ENCODE measurements around the gene BLVRA. TPM values are rescaled to one million over a fixed set of nuclear protein-coding genes. Genes with fewer than 3 reads are reported as not detected.

The BLVRA gene
- total and polyA plus RNA-seq, 2 donors (not counting 1 experiment from before 2014, with no cell fraction given), result 5.4 to 6.9 TPM

GRCh38 chr7:43785420-43785819 lies 26.9 kb downstream of the BLVRA start:
- no peak overlapping the region for H3K27ac ChIP-seq (ENCODE audit: low read length in 2 of 2)
- ATAC-seq (ENCODE audit: low read depth), result no peak

DNA sequence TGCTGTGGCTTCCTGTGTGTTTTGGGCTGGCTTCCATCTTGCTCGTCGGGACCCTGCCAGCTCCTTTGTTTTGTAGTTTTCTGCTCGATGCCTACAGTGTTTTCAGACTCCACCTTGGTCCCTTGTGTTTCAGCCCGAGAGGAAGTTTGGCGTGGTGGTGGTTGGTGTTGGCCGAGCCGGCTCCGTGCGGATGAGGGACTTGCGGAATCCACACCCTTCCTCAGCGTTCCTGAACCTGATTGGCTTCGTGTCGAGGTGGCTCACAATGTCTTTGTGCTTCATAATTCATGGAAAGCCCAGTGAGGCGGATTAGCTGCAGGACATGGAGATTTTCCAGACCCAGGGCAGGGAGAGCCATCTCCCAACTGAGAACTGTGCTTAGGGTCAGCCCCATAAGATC lies 29.3 kb downstream of the BLVRA start:
- no peak for DNase-seq
- H3K36me3 ChIP-seq (replicated peaks in 1 of 2; ENCODE audit: control extremely low read depth in 1 of 2, control insufficient read depth in 1 of 2, extremely low read depth in 1 of 2, insufficient read depth in 2 of 2, low read length in 1 of 2), result no peaks in the 10 kb centered on the region
- WGBS (ENCODE audit: insufficient coverage), result 95% methylated on average over 14 of the region's 14 CpGs
- ChIA-PET CTCF (interaction anchor here (2.1 kb wide), 1 partner anchor 51 kb away, joined by 4 read pairs; no protein-coding TSS in a partner anchor), POLR2A (no interaction called here)
- H3K4me2 ChIP-seq (replicated peaks; ENCODE audit: low read depth, low read length, poor library complexity, severe bottlenecking), result no peak overlapping the region
- Mint-ChIP-seq H3K27ac (no peak overlapping the region), H3K9me3 (ENCODE audit: insufficient read depth) (no peaks in the 10 kb centered on the region), H3K27me3 (no peaks in the 10 kb centered on the region), H3K4me3 (no peak overlapping the region), H3K4me1 (no peaks in the 10 kb centered on the region)
- no peaks in the 10 kb centered on the region for H3K4me1 ChIP-seq (ENCODE audit: control insufficient read depth in 2 of 2, insufficient read depth in 2 of 2, low read length in 2 of 2)
- H3K27me3 ChIP-seq (replicated peaks in 1 of 4; ENCODE audit: control extremely low read depth in 1 of 4, control insufficient read depth in 3 of 4, insufficient read depth in 4 of 4, low read length in 3 of 4), result no peaks in the 10 kb centered on the region
- no peak overlapping the region for H3K27ac ChIP-seq (ENCODE audit: low read length in 2 of 2)
- no peaks in the 10 kb centered on the region for H3K9me3 ChIP-seq (ENCODE audit: control extremely low read depth in 1 of 3, control insufficient read depth in 2 of 3, insufficient read depth in 1 of 3, low read length in 2 of 3)
- intact Hi-C loops (cut with micrococcal nuclease), result no loop called here
- no peak overlapping the region for H2AFZ ChIP-seq (ENCODE audit: insufficient read depth, low read depth, low read length, poor library complexity, severe bottlenecking)
- no peaks in the 10 kb centered on the region for H4K20me1 ChIP-seq (ENCODE audit: control insufficient read depth, insufficient read depth, low read length, poor library complexity, severe bottlenecking)
- no peak overlapping the region for H3K4me3 ChIP-seq (ENCODE audit: control extremely low read depth in 1 of 5, extremely low read depth in 1 of 5, insufficient read depth in 1 of 5, low read depth in 2 of 5, low read length in 4 of 5)
- H3K9ac ChIP-seq (ENCODE audit: low read length), result no peak overlapping the region
- ATAC-seq (ENCODE audit: low read depth), result no peak
- H3K79me2 ChIP-seq (ENCODE audit: control insufficient read depth, insufficient read depth, low read length), result no peaks in the 10 kb centered on the region
- TF ChIP-seq CTCF (IDR thresholded peaks at IDR 0.05) (no peak), EZH2 (IDR thresholded peaks at IDR 0.05; ENCODE audit: borderline replicate concordance, insufficient read depth, low read depth, low read length, poor library complexity, severe bottlenecking) (no peak)

More at GRCh38 chr7:43785420-43785819, 26.9 kb downstream of the BLVRA start:
- no peak for DNase-seq
- H3K4me1 Mint-ChIP-seq, result no peaks in the 10 kb centered on the region
- no peak overlapping the region for H3K27ac Mint-ChIP-seq
- Histone ChIP-seq H3K9ac (ENCODE audit: low read length) (no peak overlapping the region), H2AFZ (ENCODE audit: insufficient read depth, low read depth, low read length, poor library complexity, severe bottlenecking) (no peak overlapping the region), H3K36me3 (replicated peaks in 1 of 2; ENCODE audit: control extremely low read depth in 1 of 2, control insufficient read depth in 1 of 2, extremely low read depth in 1 of 2, insufficient read depth in 2 of 2, low read length in 1 of 2) (no peaks in the 10 kb centered on the region), H3K79me2 (ENCODE audit: control insufficient read depth, insufficient read depth, low read length) (no peaks in the 10 kb centered on the region), H3K9me3 (ENCODE audit: control extremely low read depth in 1 of 3, control insufficient read depth in 2 of 3, insufficient read depth in 1 of 3, low read length in 2 of 3) (no peaks in the 10 kb centered on the region), H4K20me1 (ENCODE audit: control insufficient read depth, insufficient read depth, low read length, poor library complexity, severe bottlenecking) (no peaks in the 10 kb centered on the region), H3K4me1 (ENCODE audit: control insufficient read depth in 2 of 2, insufficient read depth in 2 of 2, low read length in 2 of 2) (no peaks in the 10 kb centered on the region), H3K4me2 (replicated peaks; ENCODE audit: low read depth, low read length, poor library complexity, severe bottlenecking) (no peak overlapping the region), H3K4me3 (ENCODE audit: control extremely low read depth in 1 of 5, extremely low read depth in 1 of 5, insufficient read depth in 1 of 5, low read depth in 2 of 5, low read length in 4 of 5) (no peak overlapping the region), H3K27me3 (replicated peaks in 1 of 4; ENCODE audit: control extremely low read depth in 1 of 4, control insufficient read depth in 3 of 4, insufficient read depth in 4 of 4, low read length in 3 of 4) (no peaks in the 10 kb centered on the region)
- CTCF ChIA-PET, result no interaction called here
- H3K4me3 Mint-ChIP-seq, result no peak overlapping the region
- no peak for TF ChIP-seq CTCF (IDR thresholded peaks at IDR 0.05)
- TF ChIP-seq EZH2 (IDR thresholded peaks at IDR 0.05; ENCODE audit: borderline replicate concordance, insufficient read depth, low read depth, low read length, poor library complexity, severe bottlenecking), result no peak
- H3K27me3 Mint-ChIP-seq, result no peaks in the 10 kb centered on the region
- no peaks in the 10 kb centered on the region for H3K9me3 Mint-ChIP-seq (ENCODE audit: insufficient read depth)
- no CpG with 5 or more reads among the region's 2 CpGs for WGBS (ENCODE audit: insufficient coverage)
- POLR2A ChIA-PET, result no interaction called here
- intact Hi-C loops (cut with micrococcal nuclease), result no loop called here

Data from B cell (primary cell).